Measurements from ENCODE around the gene MAP1B.

Gene MAP1B

DNA sequence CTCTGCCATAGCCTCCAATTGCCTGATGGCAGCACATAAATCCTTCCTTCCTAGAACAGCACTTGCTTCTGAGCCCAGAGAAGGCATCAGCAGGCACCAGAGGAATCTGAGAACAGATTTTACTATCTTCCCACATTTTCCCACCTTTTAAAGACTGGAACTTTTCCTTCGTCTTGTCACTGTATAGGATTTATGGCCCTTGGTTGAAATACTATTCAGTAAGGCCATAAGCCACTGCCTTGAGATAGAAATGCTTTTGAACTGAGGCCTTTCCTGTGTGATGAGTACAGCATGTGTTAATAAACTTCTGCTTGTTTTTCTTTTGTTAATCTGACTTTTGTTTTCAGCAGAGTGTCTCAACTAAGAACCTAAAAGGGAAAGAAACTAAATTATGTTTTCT is 128.4 kb downstream of the MAP1B start:
- in situ Hi-C loops (cut with MboI; ENCODE audit: low pct_unique_long_range_greater_than_20kb, low sequenced_read_pairs), result no loop called here
- no peak for DNase-seq

- DNase-seq, result no peak
- in situ Hi-C loops (cut with MboI; ENCODE audit: low pct_unique_long_range_greater_than_20kb, low sequenced_read_pairs), result no loop called here
Measured at GRCh38 chr5:72237415-72237814, 130.1 kb downstream of the MAP1B start.

DNA sequence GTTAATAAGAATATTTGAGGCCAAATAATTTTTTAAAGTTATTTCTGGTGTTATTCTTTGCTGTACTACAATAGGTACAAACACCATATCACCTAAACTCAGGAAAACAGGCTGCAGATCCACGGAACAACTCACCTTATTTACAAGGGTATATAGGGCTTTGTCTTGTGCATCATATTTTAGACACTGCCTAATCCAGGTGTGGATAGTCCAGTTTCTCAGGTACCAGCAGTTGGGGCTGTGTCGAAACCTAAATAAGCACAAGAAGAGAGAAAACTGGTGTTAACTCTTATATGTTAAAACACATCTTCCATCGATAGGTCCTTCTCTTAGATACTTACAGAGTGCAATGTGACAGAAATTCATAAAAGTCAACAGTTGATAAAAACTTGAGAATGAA is 130.6 kb downstream of the MAP1B start:
- DNase-seq, result no peak
- in situ Hi-C loops (cut with MboI; ENCODE audit: low pct_unique_long_range_greater_than_20kb, low sequenced_read_pairs), result no loop called here

DNA sequence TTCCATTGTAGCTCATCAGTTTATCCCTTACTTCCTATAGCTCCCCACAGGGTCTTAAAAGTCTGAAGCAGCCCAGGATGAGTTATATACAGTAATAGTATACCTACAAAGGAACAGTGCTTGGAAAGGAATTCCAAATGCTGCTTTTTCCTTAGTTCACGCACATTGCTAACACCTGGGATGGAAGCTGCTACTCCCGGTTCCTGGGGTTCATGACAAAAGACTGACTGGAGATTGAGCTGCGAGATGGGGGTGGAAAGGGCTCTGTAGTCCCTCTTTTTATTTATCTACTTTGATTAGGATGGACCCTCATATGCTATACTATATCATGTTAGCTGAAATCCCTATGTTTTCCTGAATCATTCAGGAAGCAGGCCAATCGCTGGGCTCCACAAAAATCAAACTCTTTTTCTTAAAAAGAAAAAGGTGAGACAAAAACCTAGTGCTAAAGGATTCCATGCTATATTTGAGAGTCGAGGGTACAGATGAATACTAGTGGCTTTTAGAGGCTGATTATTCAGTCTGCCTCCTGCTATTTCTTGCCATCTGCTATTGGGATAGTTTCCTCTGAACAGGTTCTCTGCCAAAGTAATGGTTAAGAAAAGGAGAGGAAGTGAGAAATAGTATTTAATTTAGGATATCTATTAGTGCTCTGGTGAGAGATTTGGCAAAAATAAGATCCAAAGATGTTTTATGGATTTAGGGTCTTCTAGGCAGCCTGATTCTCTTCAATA is 131.6 kb downstream of the MAP1B start:
- DNase-seq, result no peak
- in situ Hi-C loops (cut with MboI; ENCODE audit: low pct_unique_long_range_greater_than_20kb, low sequenced_read_pairs), result no loop called here

DNA sequence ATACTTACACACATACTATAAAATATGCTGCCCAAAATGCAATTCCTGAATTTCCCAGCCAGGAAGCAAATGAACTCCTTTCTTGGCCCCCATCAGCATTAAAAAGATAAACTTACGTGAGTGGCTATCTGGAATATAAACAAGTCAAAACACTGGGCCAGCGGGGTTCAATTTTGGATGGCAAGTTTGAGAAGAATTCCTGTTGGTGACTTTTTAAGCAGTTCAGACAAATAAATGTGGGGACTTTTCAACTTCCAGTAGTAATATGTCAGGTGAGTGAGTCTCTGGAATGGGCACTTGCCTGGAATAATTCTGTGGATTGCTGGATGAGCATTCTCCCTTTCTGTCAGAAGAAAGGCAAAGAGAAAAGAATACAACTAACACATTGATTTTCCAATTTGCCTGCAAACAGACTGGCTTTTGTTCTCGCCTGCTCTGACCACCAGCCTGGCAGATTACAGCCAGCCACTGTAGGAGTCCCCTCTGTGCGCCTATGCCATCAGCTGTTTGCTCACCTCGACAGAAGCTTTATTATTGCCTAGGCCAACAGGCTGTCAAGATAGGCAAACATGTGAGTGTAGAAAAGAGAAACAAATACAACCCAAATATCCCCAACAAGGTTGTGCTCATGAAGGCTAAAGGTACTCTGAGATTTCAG is 134.2 kb downstream of the MAP1B start:
- no peak for DNase-seq
- in situ Hi-C loops (cut with MboI; ENCODE audit: low pct_unique_long_range_greater_than_20kb, low sequenced_read_pairs), result no loop called here

DNA sequence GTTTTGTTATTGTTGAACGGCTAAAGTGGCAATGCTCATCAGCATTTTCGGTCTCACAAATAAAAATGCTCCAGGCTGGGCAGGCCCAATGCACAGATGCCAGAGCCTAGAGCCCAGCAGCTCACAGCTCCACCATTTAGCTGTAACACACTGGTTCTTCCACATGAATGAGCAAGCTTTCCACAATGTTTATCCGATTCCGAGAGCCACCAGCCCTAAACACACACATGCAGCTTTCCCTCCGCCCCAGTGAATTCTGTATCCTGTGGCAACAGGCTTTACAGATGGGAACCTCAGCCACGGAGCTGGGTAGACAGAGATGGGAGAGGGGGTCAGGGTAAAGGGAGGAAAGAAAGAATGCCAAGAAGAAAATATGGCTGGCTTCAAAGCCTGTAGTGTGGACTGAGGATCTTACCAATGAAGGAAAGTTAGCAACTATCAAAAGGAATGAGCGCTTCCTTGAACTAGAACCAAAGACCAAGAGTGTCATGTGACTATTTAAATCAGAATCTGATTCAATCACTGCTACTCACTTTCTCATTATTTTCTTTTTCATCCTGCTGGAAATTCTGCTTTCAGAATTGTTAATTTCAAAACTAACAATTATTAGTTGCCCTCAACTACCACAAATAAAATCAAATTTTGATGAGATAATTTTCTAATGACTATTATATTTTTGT is 135.7 kb downstream of the MAP1B start:
- DNase-seq, result no peak
- in situ Hi-C loops (cut with MboI; ENCODE audit: low pct_unique_long_range_greater_than_20kb, low sequenced_read_pairs), result no loop called here

DNA sequence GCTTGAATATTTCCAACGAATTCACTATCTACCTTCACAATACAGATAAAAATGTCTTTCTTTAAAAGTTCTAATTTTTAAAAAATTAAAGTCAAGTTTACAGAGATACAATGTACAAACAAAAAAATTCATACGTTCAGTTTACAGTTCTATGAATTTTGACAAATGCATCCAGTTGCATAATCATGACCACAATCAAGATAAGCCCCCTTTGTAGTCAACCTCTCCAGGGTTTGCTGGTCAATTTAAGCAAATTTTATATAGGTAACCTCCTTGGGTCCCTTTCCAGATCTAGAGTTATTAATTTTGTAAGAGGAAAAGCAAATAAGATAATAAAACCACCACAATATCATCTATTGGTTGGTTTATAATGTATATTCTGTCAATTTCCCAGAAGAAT is 136.4 kb downstream of the MAP1B start:
- DNase-seq, result no peak
- in situ Hi-C loops (cut with MboI; ENCODE audit: low pct_unique_long_range_greater_than_20kb, low sequenced_read_pairs), result no loop called here

DNA sequence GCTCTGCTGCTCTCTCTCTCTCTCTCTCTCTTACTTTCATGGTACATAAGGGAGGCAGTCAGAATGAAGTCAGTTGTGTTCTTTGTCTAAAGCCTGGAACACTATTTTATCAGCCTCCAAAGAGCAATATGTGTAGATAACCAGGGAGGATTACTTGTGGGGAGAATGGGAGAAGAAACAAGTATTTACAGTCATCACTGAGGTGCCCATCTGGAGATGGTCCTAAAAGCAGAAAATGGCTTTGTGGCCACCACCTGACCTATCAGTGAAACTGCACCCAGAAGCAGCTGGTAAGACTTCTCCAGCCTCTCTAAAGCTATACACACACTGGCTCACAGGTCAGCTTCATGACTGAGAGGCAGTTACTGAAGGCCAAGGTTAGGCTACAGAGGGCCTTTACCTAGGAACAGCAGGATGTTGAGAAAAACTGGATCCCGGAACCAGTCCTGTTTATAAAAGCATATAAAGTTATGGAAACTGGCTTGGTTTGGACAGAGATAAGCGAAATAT is 137.6 kb downstream of the MAP1B start:
- in situ Hi-C loops (cut with MboI; ENCODE audit: low pct_unique_long_range_greater_than_20kb, low sequenced_read_pairs), result no loop called here
- DNase-seq, result peak; percentile 16

GRCh38 chr5:72245546-72245945 is 138.3 kb downstream of the MAP1B start:
- in situ Hi-C loops (cut with MboI; ENCODE audit: low pct_unique_long_range_greater_than_20kb, low sequenced_read_pairs), result no loop called here
- DNase-seq, result no peak

- in situ Hi-C loops (cut with MboI; ENCODE audit: low pct_unique_long_range_greater_than_20kb, low sequenced_read_pairs), result no loop called here
- DNase-seq, result peak; percentile 76
Measured at GRCh38 chr5:72245951-72246532, 138.8 kb downstream of the MAP1B start.

DNA sequence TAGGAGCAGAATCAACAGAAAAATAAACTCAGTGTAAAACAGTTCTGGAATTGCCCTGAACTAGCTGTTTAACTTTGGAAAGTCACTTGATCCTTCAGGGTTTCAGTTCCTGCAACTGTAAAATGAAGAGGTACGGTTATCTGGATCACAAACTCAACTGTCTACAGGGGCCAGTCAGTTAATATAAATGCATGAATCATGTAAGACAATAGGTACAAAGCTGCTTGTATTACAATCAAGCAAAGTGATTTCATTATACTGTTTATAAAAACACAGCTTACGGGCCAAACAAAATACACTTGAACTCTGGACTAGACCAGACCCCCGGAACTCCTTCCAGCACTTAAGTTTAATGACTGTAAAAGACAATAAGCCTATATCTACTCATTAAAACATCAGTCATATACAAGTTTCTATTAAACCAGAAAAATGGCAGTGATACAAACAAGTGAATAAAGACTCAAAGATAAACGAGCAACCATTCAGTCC is 139.7 kb downstream of the MAP1B start:
- no peak for DNase-seq
- in situ Hi-C loops (cut with MboI; ENCODE audit: low pct_unique_long_range_greater_than_20kb, low sequenced_read_pairs), result no loop called here

DNA sequence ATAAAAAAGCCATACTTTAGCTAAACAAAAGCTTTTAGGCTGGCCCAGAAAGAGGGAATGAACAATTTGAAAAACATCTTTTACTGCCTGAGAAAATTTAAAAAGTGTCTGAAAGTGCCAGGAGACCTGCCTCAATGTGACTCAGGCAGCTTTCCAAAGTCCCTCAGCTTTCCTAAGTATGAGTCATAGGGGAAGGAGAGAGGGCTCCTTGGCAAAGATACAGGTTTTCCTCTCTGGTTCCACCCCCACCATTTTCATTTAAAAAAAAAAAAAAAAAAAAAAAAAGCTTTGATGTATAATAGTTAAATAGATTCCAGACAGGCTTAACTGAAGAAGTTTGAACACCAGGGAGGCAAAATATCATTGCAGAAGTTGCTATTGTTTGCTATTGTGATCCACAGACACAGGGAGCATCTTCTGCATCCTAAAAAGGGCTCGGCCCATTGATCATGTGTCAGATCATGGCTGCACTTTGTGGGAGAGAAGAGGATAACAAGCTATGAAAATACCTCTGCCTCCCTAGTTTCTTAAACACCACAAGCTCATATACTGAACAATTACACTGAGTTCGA is 141.2 kb downstream of the MAP1B start:
- in situ Hi-C loops (cut with MboI; ENCODE audit: low pct_unique_long_range_greater_than_20kb, low sequenced_read_pairs), result no loop called here
- no peak for DNase-seq

DNA sequence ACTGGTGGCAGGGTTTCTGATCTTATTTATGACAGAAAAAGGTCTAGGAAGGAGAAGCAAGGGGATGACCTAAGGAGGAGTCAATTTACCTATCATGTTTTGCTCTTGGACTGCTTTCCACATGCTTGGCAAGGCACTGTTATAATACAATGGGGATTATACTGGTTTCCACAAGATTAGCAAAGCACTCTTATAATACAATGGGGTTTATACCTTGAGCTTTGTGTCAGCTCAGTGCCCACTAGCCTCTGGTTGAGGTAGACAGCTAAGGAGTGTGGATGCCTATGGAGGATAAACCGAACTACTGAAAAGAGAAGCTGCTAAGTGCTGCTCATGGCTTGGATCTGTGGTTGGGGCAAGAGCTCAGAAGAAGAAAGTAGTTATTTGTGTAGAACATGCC is 144.1 kb downstream of the MAP1B start:
- in situ Hi-C loops (cut with MboI; ENCODE audit: low pct_unique_long_range_greater_than_20kb, low sequenced_read_pairs), result no loop called here
- no peak for DNase-seq

DNA sequence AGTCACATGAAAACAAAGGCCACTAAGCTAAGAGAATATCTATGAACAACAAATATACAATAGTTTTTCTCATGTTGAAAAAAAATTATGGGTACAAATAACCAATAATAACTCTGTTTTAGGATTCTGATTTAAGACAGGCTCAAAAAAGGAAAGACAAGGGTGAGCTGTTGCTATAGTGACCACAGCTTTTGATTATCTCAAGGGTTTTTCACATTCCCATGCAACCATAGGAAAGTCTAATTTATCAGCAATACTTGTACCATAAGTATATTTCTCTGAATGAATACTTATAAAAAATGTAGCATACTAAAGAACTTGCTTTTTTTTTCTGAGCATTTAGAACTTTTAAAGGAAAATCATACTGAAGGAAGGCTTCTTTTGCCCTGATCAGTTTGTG is 144.7 kb downstream of the MAP1B start:
- in situ Hi-C loops (cut with MboI; ENCODE audit: low pct_unique_long_range_greater_than_20kb, low sequenced_read_pairs), result no loop called here
- DNase-seq, result no peak

DNA sequence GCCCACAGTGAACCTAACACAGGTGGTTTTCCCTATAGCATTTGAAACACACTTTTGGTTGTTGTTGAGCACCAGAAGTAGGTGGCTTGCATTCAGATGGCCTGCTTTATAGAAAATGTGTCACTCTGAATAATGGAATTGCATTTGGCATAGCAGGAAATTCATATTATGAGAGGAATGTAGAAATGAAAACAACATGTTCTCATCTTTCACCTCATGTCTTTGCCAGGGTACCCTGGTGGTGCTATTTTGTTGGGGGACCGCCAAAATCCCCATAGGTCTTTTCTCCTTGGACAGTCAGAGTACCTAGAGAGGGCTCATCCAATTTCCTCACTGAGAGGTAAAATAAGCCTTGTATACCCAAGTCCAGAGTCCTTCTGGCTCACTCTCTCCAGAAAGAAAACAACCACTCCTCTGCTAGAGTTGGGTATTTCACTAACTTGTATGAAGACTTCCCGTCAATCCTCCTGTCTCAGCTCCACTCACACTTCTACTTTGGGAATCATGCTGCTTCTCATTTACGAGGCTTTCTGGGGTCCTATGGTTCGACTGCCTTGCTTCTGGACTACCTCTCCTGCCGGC is 145.4 kb downstream of the MAP1B start:
- in situ Hi-C loops (cut with MboI; ENCODE audit: low pct_unique_long_range_greater_than_20kb, low sequenced_read_pairs), result no loop called here
- DNase-seq, result no peak

DNA sequence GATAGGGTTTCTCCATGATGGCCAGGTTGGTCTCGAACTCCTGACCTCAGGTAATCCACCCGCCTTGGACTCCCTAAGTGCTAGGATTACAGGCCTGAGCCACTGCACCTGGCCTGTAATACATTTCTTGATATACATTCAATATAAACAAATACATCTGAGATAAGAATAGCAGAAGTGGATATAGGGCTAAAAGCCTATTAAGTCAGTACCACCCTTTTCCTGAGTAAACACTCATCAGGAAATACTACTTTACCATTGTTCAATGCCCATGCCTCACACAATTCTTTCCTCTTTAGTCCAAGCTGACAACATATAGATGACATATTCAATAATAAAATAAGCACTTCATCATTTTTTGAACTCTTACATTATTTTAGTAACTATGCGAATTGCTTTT is 148.0 kb downstream of the MAP1B start:
- no peak for DNase-seq

DNA sequence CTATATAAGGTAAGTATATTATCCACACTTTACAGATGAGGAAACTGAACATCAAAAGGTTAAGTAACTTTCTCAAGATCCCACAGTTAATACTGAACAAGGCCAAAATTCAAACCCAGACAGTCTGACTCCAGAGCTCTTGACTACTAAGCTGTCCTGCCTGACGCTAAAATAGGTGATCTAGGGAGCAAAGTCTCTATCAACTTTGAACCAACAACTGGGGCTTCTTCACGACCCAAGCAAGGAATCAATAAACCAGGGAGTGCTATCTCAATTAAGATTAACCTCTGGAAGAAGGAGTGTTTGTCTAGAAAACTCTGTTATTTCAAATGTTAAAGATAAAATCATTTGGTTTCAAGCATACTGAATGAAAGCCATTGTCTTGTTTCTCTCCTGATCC is 148.4 kb downstream of the MAP1B start:
- DNase-seq, result no peak
- in situ Hi-C loops (cut with MboI; ENCODE audit: low pct_unique_long_range_greater_than_20kb, low sequenced_read_pairs), result no loop called here

More for the DNA sequence above, 148.0 kb downstream of the MAP1B start:
- in situ Hi-C loops (cut with MboI; ENCODE audit: low pct_unique_long_range_greater_than_20kb, low sequenced_read_pairs), result no loop called here

DNA sequence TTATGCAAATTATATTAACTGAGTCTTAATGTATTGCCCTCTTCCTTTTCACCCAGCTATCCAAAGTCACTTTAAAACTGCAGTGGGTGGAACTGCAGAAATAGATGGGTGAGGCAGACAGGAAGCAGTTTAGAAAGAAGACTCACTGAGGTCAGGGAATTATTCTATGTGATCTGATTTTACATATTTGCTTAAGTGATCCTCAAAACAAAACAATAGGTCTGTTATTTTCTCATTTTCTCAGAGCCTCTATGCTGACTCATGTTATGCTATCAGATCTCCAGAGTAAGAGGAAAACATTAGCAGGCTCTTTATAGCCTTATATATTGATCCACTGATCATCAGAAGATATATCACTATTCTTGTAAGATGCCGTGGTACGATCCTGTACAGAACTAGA is 149.3 kb downstream of the MAP1B start:
- DNase-seq, result no peak
- in situ Hi-C loops (cut with MboI; ENCODE audit: low pct_unique_long_range_greater_than_20kb, low sequenced_read_pairs), result no loop called here

Data from KBM-7 (cell line).